NCI-H1694 treated with DMSO at 0.1 percent for 48 hours (cell line): ENCODE measurements around the gene ADAR.

ENCODE experiments used
- DNase-seq: peaks from one replicate; lab custom pipeline; 2025; lab: John Stamatoyannopoulos, UW

Gene ADAR

GRCh38 chr1:154584267-154584994 is 23.6 kb downstream of the ADAR start:
- DNase-seq = no peak

- peak; percentile 53 for DNase-seq
Measured at GRCh38 chr1:154583773-154584172, 24.2 kb downstream of the ADAR start.

GRCh38 chr1:154582885-154583284 is 25.1 kb downstream of the ADAR start:
- DNase-seq = no peak

GRCh38 chr1:154581766-154582165 is 26.2 kb downstream of the ADAR start:
- DNase-seq = no peak

GRCh38 chr1:154579374-154579773 is 28.6 kb downstream of the ADAR start:
- DNase-seq = no peak

GRCh38 chr1:154578058-154578418 is 29.9 kb downstream of the ADAR start:
- DNase-seq = peak; percentile 41

GRCh38 chr1:154577346-154578057 is 30.5 kb downstream of the ADAR start:
- no peak for DNase-seq

GRCh38 chr1:154575951-154576566 is 31.9 kb downstream of the ADAR start:
- no peak for DNase-seq

- DNase-seq = no peak
Measured at GRCh38 chr1:154575147-154575927, 32.6 kb downstream of the ADAR start.

GRCh38 chr1:154574716-154575115 is 33.3 kb downstream of the ADAR start:
- DNase-seq = peak; percentile 81

GRCh38 chr1:154573168-154573510 is 34.8 kb downstream of the ADAR start:
- DNase-seq = no peak

- DNase-seq = no peak
Measured at GRCh38 chr1:154572468-154573167, 35.4 kb downstream of the ADAR start.

- no peak for DNase-seq
Measured at GRCh38 chr1:154571964-154572288, 36.1 kb downstream of the ADAR start.

GRCh38 chr1:154571244-154571963 is 36.6 kb downstream of the ADAR start:
- DNase-seq = no peak

GRCh38 chr1:154568157-154568815 is 39.7 kb downstream of the ADAR start:
- no peak for DNase-seq

- DNase-seq = peak; percentile 86
Measured at GRCh38 chr1:154567386-154568156, 40.4 kb downstream of the ADAR start, which contains the start of gene CHRNB2. Gene CHRNB2 (plus strand): TSS chr1:154567778. CDS start chr1:154568045, 267 bp downstream.

GRCh38 chr1:154565876-154566275 is 42.1 kb downstream of the ADAR start:
- no peak for DNase-seq

- DNase-seq = peak; percentile 99
Measured at GRCh38 chr1:154559466-154560044, 48.4 kb downstream of the ADAR start.

GRCh38 chr1:154558720-154559465 is 49.1 kb downstream of the ADAR start:
- peak; percentile 100 for DNase-seq
